Endothelial cell of umbilical vein (primary cell): ENCODE data around the gene ENTPD1. TPM values are rescaled to one million over a fixed set of nuclear protein-coding genes. Genes with fewer than 3 reads are reported as not detected.

Experiments used
- BruUV-seq: library from RNA; stranded (reverse); fragments of 400-500 nt; replicated peaks from 2 replicates; lab custom pipeline; 2021; lab: Mats Ljungman, UMichigan
- CTCF ChIA-PET: fragments of 300-600, 350-600 bp; sonication (Branson Sonifier 250); formaldehyde crosslinking; loops from one replicate; lab custom pipeline; 2021; ENCODE audit warnings: antibody characterized with exemption, inconsistent platforms; lab: Charles Lee
- POLR2A ChIA-PET: fragments of 300-600, 350-600 bp; sonication (Branson Sonifier 250); formaldehyde crosslinking; loops from one replicate; lab custom pipeline; 2021; ENCODE audit warnings: antibody characterized with exemption, inconsistent platforms; lab: Charles Lee
- DNase-seq: peaks from one replicate; pipeline ENCODE4 v3.0.0-alpha.2; 2011; ENCODE audit warnings: low read depth, low spot score
- FAIRE-seq: peaks from 2 replicates; lab custom pipeline; 2011; peaks lifted over from hg19 to GRCh38; lab: Jason Lieb, UNC
- H2AFZ ChIP-seq: 2 replicates; pipeline ENCODE4 v1.6.0; 2012; ENCODE audit warnings: low read depth, low read length, control low read depth, inconsistent platforms
- H3K27ac ChIP-seq: 2 replicates; pipeline ENCODE4 v1.5.1; 2011; ENCODE audit warnings: low read depth, mild to moderate bottlenecking, control low read depth, low read length, moderate library complexity; ENCODE audit not compliant: insufficient read depth
- H3K27me3 ChIP-seq, 2 experiments: 2 replicates each; pipeline versions ENCODE4 v1.6.0 to v1.6.1; 2011; ENCODE audit warnings: low read length in 2 of 2, mixed read lengths in 1 of 2; ENCODE audit not compliant: control insufficient read depth in 2 of 2, insufficient read depth in 2 of 2
- H3K36me3 ChIP-seq, 2 experiments: 2 replicates in 1 of 2; 3 replicates in 1 of 2; pipeline ENCODE4 v1.5.1; 2011; ENCODE audit warnings: low read length in 2 of 2, mild to moderate bottlenecking in 1 of 2, moderate library complexity in 1 of 2; ENCODE audit not compliant: control insufficient read depth in 2 of 2, insufficient read depth in 2 of 2; ENCODE audit errors: extremely low read depth in 1 of 2
- H3K4me1 ChIP-seq: 3 replicates; pipeline ENCODE4 v1.5.1; 2011; ENCODE audit warnings: mild to moderate bottlenecking, low read length; ENCODE audit not compliant: control insufficient read depth, insufficient read depth; ENCODE audit errors: extremely low read depth
- H3K4me2 ChIP-seq: 2 replicates; pipeline ENCODE4 v1.6.1; 2011; ENCODE audit warnings: low read length, control low read depth, mixed read lengths; ENCODE audit not compliant: insufficient read depth
- H3K4me3 ChIP-seq, 3 experiments: fragments of 200-600 bp in 1 of 3; sonication (generic), shearing (Covaris generic) in 1 of 3; replicated peaks in 1 of 3; 2 replicates each; pipeline ENCODE4 v1.5.1; 2011 to 2016; ENCODE audit warnings: control low read depth in 3 of 3, low read length in 3 of 3, mild to moderate bottlenecking in 2 of 3, inconsistent platforms in 1 of 3, low read depth in 1 of 3, moderate library complexity in 1 of 3; ENCODE audit not compliant: insufficient read depth in 1 of 3
- H3K79me2 ChIP-seq: 2 replicates; pipeline ENCODE4 v1.6.0; 2012; ENCODE audit warnings: low read length, inconsistent platforms; ENCODE audit not compliant: control insufficient read depth, insufficient read depth
- H3K9ac ChIP-seq: replicated peaks from 2 replicates; pipeline ENCODE3; 2011; ENCODE audit warnings: low read length, control low read depth; ENCODE audit not compliant: insufficient read depth; ENCODE audit errors: extremely low read depth
- H3K9me1 ChIP-seq: replicated peaks from 3 replicates; pipeline ENCODE4 v1.6.0; 2011; ENCODE audit warnings: mild to moderate bottlenecking, low read length; ENCODE audit not compliant: control insufficient read depth, insufficient read depth; ENCODE audit errors: extremely low read depth
- H3K9me3 ChIP-seq: replicated peaks from 2 replicates; pipeline ENCODE4 v1.5.1; 2012; ENCODE audit warnings: low read length, inconsistent platforms; ENCODE audit not compliant: control insufficient read depth, insufficient read depth
- H4K20me1 ChIP-seq: replicated peaks from 2 replicates; pipeline ENCODE3; 2011; ENCODE audit warnings: mild to moderate bottlenecking, low read length; ENCODE audit not compliant: control insufficient read depth, insufficient read depth; ENCODE audit errors: extremely low read depth
- CTCF ChIP-seq, 2 donors: IDR thresholded peaks; 1 replicate in 1 of 2; 2 replicates in 1 of 2; pipeline ENCODE4 v1.5.1; 2011; ENCODE audit warnings: low read length in 2 of 2, mild to moderate bottlenecking in 2 of 2, moderate library complexity in 2 of 2, control low read depth in 1 of 2, inconsistent platforms in 1 of 2, low read depth in 1 of 2; ENCODE audit not compliant: insufficient read depth in 1 of 2; ENCODE audit errors: extremely low read depth in 1 of 2
- EZH2 ChIP-seq: IDR thresholded peaks from 2 replicates; pipeline ENCODE4 v1.6.1; 2012; ENCODE audit warnings: borderline replicate concordance, low read depth, mild to moderate bottlenecking, moderate library complexity, low read length, inconsistent platforms; ENCODE audit not compliant: severe bottlenecking
- FOS ChIP-seq: IDR thresholded peaks from 2 replicates; pipeline ENCODE4 v1.6.1; 2011; ENCODE audit warnings: mild to moderate bottlenecking, low read length, moderate library complexity, borderline replicate concordance; ENCODE audit not compliant: insufficient read depth
- GATA2 ChIP-seq: IDR thresholded peaks from 2 replicates; pipeline ENCODE4 v1.7.0; 2011; ENCODE audit warnings: low read depth, mild to moderate bottlenecking, moderate library complexity, mixed read lengths, low read length; ENCODE audit not compliant: insufficient read length, insufficient read depth
- JUN ChIP-seq: IDR thresholded peaks from 2 replicates; pipeline ENCODE4 v1.6.1; 2011; ENCODE audit warnings: borderline replicate concordance, low read depth; ENCODE audit not compliant: insufficient read length, insufficient read depth
- MAX ChIP-seq: IDR thresholded peaks from 2 replicates; pipeline ENCODE4 v1.6.1; 2011; ENCODE audit not compliant: insufficient read depth, insufficient read length
- MYC ChIP-seq: IDR thresholded peaks from one replicate; pipeline ENCODE4 v1.6.1; 2011; ENCODE audit warnings: mild to moderate bottlenecking, low read depth, low read length
- POLR2A ChIP-seq: IDR thresholded peaks from 2 replicates; pipeline ENCODE4 v1.6.1; 2012; ENCODE audit warnings: low read depth, mild to moderate bottlenecking, control low read depth, low read length
- POLR2AphosphoS5 ChIP-seq: IDR thresholded peaks from 2 replicates; pipeline ENCODE4 v1.6.1; 2012; ENCODE audit warnings: low read depth, mild to moderate bottlenecking, control low read depth, low read length, moderate library complexity; ENCODE audit not compliant: insufficient read depth
- dilution Hi-C: fragments of 300-500 bp; cut with MboI; formaldehyde crosslinking; loops from one replicate; pipeline ENCODE4 v1.15.0; 2019; ENCODE audit warnings: low sequenced_read_pairs; ENCODE audit not compliant: extremely low pct_ligation_motif_present
- intact Hi-C: fragments of 100-400 bp; cut with micrococcal nuclease; formaldehyde crosslinking; loops from one replicate; pipeline ENCODE4 v1.10.0; 2022
- polyA plus RNA-seq, 4 experiments: library from polyadenylated mRNA; depleted of rRNA in 3 of 4; stranded (reverse) in 3 of 4; unstranded in 1 of 4; fragments of >200 nt; gene quantifications; 2 replicates each; pipeline versions ENCODE4 v1.2.1 to v1.2.3, GENCODE V29; 2011 to 2012; ENCODE audit warnings: missing spikeins in 1 of 4
- total RNA-seq: library from RNA; stranded (reverse); gene quantifications from 2 replicates; pipeline ENCODE4 v1.2.3, GENCODE V29; 2021

The ENTPD1 gene
- total and polyA plus RNA-seq, 2 donors (not counting 3 experiments of a cell fraction or from before 2014, with no cell fraction given), result 10.2 to 23.0 TPM

GRCh38 chr10:95819620-95820329, 63.8 kb downstream of the ENTPD1 start:
- no peaks in the 10 kb centered on the region for H3K9me3 ChIP-seq
- H3K27ac ChIP-seq, result peak overlapping the region; percentile 74
- no peaks in the 10 kb centered on the region for H3K79me2 ChIP-seq
- H3K36me3 ChIP-seq, result no peaks in the 10 kb centered on the region
- BruUV-seq, result no TSS peak
- H3K9ac ChIP-seq, result peak overlapping the region; percentile 25
- FAIRE-seq (no peak), DNase-seq (peak; percentile 44)
- peak overlapping the region; percentile 40 for H3K4me2 ChIP-seq
- no peaks in the 10 kb centered on the region for H3K9me1 ChIP-seq
- no peaks in the 10 kb centered on the region for H4K20me1 ChIP-seq
- TF ChIP-seq POLR2AphosphoS5 (no peak), CTCF (IDR thresholded peaks at IDR 0.05; ENCODE audit: extremely low read depth in 1 of 2, insufficient read depth in 1 of 2, low read depth in 1 of 2, low read length in 2 of 2) (no peak), POLR2A (no peak), EZH2 (no peak), JUN (no peak), MAX (no peak), GATA2 (no peak), FOS (no peak), MYC (no peak)
- peak overlapping the region; percentile 65 for H2AFZ ChIP-seq
- H3K27me3 ChIP-seq, result no peaks in the 10 kb centered on the region
- ChIA-PET CTCF (interaction anchor here (1.5 to 5.5 kb wide), 3 partner anchors 21 to 126 kb away, joined by 4 to 35 read pairs (median 30); partner anchors contain the start of gene TCTN3), POLR2A (no interaction called here)
- dilution Hi-C loops, result no loop called here
- no peak overlapping the region for H3K4me3 ChIP-seq
- intact Hi-C loops, result loop anchor here (5.0 kb wide), 1 partner anchor 372 kb away; no protein-coding TSS in a partner anchor
- peaks cover 40% of the 10 kb centered on the region for H3K4me1 ChIP-seq
